Loucy (cell line): ENCODE results near the gene ERRFI1.

Experiments used
- H2AFZ ChIP-seq: fragments of 200-600 bp; sonication (generic); 2 replicates; pipeline ENCODE4 v1.6.0; 2016; ENCODE audit warnings: antibody characterized with exemption, mild to moderate bottlenecking, low read length, moderate library complexity
- H3F3A ChIP-seq: fragments of 200-600 bp; 2 replicates; pipeline ENCODE4 v1.6.0; 2016; ENCODE audit warnings: antibody characterized with exemption, low read depth, mild to moderate bottlenecking
- H3K27me3 ChIP-seq: fragments of 200-600 bp; sonication (generic); 2 replicates; pipeline ENCODE4 v1.6.1; 2014; ENCODE audit warnings: low read length, mild to moderate bottlenecking; ENCODE audit not compliant: insufficient read depth, poor library complexity, severe bottlenecking
- H3K36me3 ChIP-seq: fragments of 200-600 bp; sonication (generic); 2 replicates; pipeline ENCODE4 v1.6.1; 2016; ENCODE audit warnings: low read length; ENCODE audit not compliant: insufficient read depth
- H3K4me1 ChIP-seq: fragments of 200-600 bp; sonication (generic); 2 replicates; pipeline ENCODE4 v1.5.1; 2014; ENCODE audit warnings: low read length, mild to moderate bottlenecking; ENCODE audit not compliant: insufficient read depth, poor library complexity, severe bottlenecking
- H3K4me2 ChIP-seq: fragments of 200-600 bp; sonication (generic); 2 replicates; pipeline ENCODE4 v1.6.0; 2014; ENCODE audit warnings: antibody characterized with exemption, low read length, low read depth, mild to moderate bottlenecking; ENCODE audit not compliant: poor library complexity, severe bottlenecking
- H3K4me3 ChIP-seq: fragments of 200-600 bp; sonication (generic); 2 replicates; pipeline ENCODE4 v1.5.1; 2014; ENCODE audit warnings: low read length, mild to moderate bottlenecking, mixed read lengths; ENCODE audit not compliant: poor library complexity, severe bottlenecking
- H3K79me2 ChIP-seq: fragments of 200-600 bp; sonication (generic); 2 replicates; pipeline ENCODE4 v1.6.1; 2014; ENCODE audit warnings: low read length; ENCODE audit not compliant: insufficient read depth
- H3K9ac ChIP-seq: fragments of 200-600 bp; sonication (generic); 2 replicates; pipeline ENCODE4 v1.6.0; 2014; ENCODE audit warnings: mild to moderate bottlenecking, low read depth, low read length, moderate library complexity; ENCODE audit not compliant: poor library complexity, severe bottlenecking
- H3K9me2 ChIP-seq: fragments of 200-600 bp; sonication (generic); replicated peaks from 2 replicates; pipeline ENCODE4 v1.6.1; 2016; ENCODE audit warnings: low read depth, low read length, mixed read lengths
- H3K9me3 ChIP-seq: fragments of 200-600 bp; sonication (generic); 2 replicates; pipeline ENCODE4 v1.6.1; 2014; ENCODE audit warnings: mild to moderate bottlenecking, antibody characterized with exemption, low read length, low read depth; ENCODE audit not compliant: insufficient read depth
- H4K20me1 ChIP-seq: fragments of 200-600 bp; sonication (generic); 2 replicates; pipeline ENCODE4 v1.6.0; 2014; ENCODE audit warnings: antibody characterized with exemption, low read length, mild to moderate bottlenecking; ENCODE audit not compliant: insufficient read depth, poor library complexity, severe bottlenecking
- EZH2phosphoT487 ChIP-seq: fragments of 200-600 bp; IDR thresholded peaks from 2 replicates; pipeline ENCODE4 v1.6.1; 2018; ENCODE audit warnings: antibody characterized with exemption, mild to moderate bottlenecking, moderate library complexity, borderline replicate concordance
- TF ChIP-seq, protein P1 (sequence below): fragments of 200-600 bp; sonication (generic); conservative IDR thresholded peaks from 2 replicates; pipeline ENCODE4 v1.5.1; 2014; ENCODE audit warnings: mild to moderate bottlenecking, antibody characterized with exemption, low read length

ERRFI1 gene

DNA sequence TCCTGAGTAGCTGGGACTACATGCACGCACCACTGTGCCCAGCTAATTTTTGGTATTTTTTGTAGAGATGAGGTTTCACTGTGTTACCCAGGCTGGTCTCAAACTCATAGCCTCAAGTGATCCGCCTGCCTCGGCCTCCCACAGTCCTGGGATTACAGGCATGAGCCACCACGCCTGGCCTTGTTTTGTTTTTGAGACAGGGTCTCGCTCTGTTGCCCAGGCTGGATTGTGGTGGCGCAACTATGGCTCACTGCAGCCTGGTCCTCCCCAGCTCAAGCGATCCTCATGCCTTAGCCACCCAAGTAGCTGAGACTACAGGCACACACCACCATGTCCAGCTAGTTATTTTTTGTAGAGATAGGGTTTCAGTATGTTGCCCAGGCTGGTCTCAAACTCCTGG is 38.6 kb downstream of the ERRFI1 start:
- H3K4me1 ChIP-seq: no peaks in the 10 kb centered on the region
- peaks cover 3% of the 10 kb centered on the region for H4K20me1 ChIP-seq
- H3K9ac ChIP-seq: no peak overlapping the region
- no peaks in the 10 kb centered on the region for H3F3A ChIP-seq
- H3K36me3 ChIP-seq: peaks cover 59% of the 10 kb centered on the region; the same call in 1 of the 2 replicates
- H3K9me3 ChIP-seq: no peaks in the 10 kb centered on the region
- H3K4me3 ChIP-seq: no peak overlapping the region
- H3K79me2 ChIP-seq: no peaks in the 10 kb centered on the region
- no peak overlapping the region for H2AFZ ChIP-seq
- TF ChIP-seq EZH2phosphoT487: no peak
- TF ChIP-seq, protein P1, sequence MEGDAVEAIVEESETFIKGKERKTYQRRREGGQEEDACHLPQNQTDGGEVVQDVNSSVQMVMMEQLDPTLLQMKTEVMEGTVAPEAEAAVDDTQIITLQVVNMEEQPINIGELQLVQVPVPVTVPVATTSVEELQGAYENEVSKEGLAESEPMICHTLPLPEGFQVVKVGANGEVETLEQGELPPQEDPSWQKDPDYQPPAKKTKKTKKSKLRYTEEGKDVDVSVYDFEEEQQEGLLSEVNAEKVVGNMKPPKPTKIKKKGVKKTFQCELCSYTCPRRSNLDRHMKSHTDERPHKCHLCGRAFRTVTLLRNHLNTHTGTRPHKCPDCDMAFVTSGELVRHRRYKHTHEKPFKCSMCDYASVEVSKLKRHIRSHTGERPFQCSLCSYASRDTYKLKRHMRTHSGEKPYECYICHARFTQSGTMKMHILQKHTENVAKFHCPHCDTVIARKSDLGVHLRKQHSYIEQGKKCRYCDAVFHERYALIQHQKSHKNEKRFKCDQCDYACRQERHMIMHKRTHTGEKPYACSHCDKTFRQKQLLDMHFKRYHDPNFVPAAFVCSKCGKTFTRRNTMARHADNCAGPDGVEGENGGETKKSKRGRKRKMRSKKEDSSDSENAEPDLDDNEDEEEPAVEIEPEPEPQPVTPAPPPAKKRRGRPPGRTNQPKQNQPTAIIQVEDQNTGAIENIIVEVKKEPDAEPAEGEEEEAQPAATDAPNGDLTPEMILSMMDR: no peak
- H3K27me3 ChIP-seq: no peaks in the 10 kb centered on the region
- H3K9me2 ChIP-seq: no peaks in the 10 kb centered on the region
- H3K4me2 ChIP-seq: no peak overlapping the region

DNA sequence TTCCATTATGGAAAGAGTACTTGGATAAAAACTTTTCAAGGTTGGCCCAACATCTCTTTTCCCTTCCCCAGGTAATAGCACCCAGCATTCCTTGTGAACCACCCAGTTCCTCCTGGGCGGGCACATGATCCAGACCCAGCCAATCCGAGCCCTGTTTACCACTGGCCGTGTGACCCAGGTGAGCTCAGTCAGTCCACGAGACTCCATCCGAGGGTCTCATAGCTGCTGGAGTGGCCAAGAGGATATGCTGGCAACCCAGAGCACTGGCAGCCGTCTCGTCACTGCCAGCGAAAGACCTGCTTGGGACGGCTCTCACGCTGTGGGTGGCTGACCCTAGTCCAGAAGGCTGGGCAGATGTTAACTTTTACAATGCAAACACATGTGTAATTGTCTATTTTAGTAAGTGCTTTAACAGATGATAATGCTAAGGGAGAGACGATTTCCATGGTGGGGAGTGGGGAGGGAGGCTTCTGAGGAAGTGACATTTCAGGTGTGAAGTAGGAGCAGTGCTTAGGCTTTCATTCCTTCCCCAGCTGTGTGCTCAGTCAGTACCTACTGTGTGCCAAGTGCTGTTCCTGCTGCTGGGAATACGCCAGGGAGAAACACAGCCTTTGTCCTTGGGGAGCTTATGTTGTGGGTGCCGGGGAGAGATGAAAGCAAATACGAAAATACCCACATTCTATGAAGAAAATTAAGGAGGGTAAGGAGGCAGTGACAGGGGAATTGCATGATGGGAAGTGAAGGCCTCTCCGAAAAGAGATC is 40.1 kb downstream of the ERRFI1 start:
- Histone ChIP-seq H4K20me1 (peaks cover 4% of the 10 kb centered on the region), H3K79me2 (no peaks in the 10 kb centered on the region)
- TF ChIP-seq, protein P1: no peak
- no peak for TF ChIP-seq EZH2phosphoT487

DNA sequence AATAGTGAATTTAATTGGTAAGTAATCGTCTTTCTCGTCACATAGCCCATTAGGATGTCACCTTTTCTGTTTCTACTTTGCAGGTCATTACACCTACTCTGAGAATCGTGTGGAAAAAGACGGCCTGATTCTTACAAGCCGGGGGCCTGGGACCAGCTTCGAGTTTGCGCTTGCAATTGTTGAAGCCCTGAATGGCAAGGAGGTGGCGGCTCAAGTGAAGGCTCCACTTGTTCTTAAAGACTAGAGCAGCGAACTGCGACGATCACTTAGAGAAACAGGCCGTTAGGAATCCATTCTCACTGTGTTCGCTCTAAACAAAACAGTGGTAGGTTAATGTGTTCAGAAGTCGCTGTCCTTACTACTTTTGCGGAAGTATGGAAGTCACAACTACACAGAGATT is 41.3 kb downstream of the ERRFI1 start:
- Histone ChIP-seq H3K4me2 (no peak overlapping the region), H3K4me3 (no peak overlapping the region), H3K9ac (no peak overlapping the region), H3K36me3 (peaks cover 69% of the 10 kb centered on the region; the same call in 1 of the 2 replicates), H2AFZ (no peak overlapping the region), H3K9me3 (no peaks in the 10 kb centered on the region), H3K9me2 (no peaks in the 10 kb centered on the region), H3K27me3 (no peaks in the 10 kb centered on the region), H3K4me1 (no peaks in the 10 kb centered on the region), H3K79me2 (no peaks in the 10 kb centered on the region), H3F3A (no peaks in the 10 kb centered on the region), H4K20me1 (peaks cover 4% of the 10 kb centered on the region)
- TF ChIP-seq EZH2phosphoT487: no peak
- TF ChIP-seq, protein P1: no peak

More for the DNA sequence above, 40.1 kb downstream of the ERRFI1 start:
- Histone ChIP-seq H3F3A (no peaks in the 10 kb centered on the region), H3K9me2 (no peaks in the 10 kb centered on the region), H3K4me3 (no peak overlapping the region), H3K27me3 (no peaks in the 10 kb centered on the region), H3K9ac (no peak overlapping the region), H3K4me1 (no peaks in the 10 kb centered on the region), H3K9me3 (no peaks in the 10 kb centered on the region), H2AFZ (no peak overlapping the region), H3K4me2 (no peak overlapping the region), H3K36me3 (peaks cover 64% of the 10 kb centered on the region; the same call in 1 of the 2 replicates)
